ENCODE results near the gene RNASEH2B. TPM values are rescaled to one million over a fixed set of nuclear protein-coding genes. Genes with fewer than 3 reads are reported as not detected.

RNASEH2B gene
- polyA plus RNA-seq, 1 donor, result 64.7 TPM

DNA sequence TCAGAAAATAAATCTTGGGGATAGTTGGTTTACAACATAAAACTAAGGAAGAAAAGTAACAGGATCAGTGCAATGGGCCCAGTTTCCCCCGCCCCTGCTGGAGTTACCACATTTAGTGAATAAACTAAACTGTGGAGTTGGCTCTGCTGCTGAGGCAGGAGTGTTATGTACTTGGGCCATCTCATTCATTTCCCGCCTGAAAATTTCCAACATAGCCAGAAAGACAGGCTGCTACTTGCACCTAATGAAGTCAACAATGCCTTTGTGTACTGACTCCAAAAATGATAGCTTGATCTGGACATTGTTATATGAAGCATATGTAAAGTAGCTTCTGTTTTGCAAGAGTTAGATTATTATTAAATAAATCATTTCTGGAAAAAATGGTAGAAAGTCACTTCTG lies 7.9 kb upstream of the RNASEH2B start:
- DNase-seq, result no peak

DNA sequence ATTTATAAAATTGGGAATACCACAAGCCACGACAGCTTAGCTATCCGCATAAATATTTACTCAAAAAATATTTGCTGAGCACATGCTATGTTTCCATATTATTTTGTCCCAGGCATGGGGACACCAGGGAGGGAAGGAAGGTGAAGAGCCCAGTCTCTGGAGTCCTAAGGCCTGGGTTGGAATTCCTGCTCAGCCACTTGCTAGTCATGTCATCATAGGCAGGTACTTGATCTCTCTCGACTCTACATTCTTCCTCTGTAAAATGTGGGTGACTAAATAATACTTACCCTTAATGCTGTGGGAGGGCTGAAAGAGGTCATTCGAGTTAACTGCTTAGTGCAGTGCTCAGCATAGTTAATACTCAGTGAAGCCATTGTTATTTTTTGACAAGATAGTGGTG lies 4.3 kb upstream of the RNASEH2B start:
- DNase-seq, result no peak

DNA sequence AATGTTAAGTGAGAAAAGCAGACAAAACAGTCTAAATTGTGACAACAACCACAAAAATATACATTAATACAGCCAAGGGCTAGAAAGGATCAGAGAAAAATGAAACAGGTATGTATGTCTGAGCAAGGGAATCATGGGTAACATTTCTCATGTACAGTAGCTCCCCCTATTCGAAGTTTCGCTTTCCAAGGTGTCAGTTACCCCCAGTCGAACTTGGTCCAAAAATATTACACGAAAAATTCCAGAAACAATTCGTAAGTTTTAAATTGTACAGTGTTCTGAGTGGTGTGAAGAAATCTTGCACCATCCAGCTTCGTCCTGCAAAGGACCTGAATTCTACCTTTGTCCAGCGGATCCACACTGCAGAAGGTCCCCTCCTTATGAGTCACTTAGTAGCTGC lies 1.8 kb upstream of the RNASEH2B start:
- no peak for DNase-seq

DNA sequence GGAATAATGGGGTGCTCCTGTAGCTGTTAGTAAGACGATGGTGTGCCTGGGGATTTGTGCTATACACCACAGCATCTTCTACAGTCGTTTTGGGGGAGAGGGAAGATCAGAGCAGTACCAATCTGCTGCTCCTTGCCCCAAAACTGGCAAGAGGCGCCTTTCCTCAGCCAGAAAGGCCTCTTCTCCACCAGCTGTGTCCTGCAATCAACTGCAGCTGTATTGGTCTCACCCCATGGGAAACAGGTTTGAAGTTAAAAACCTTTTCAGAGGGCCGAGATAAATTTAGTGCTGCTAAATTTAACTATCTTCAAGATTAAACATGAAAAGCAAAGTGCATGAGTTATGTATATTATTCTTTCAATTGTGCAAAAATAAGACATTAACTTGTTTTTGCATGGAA lies 1.2 kb upstream of the RNASEH2B start:
- DNase-seq, result no peak

DNA sequence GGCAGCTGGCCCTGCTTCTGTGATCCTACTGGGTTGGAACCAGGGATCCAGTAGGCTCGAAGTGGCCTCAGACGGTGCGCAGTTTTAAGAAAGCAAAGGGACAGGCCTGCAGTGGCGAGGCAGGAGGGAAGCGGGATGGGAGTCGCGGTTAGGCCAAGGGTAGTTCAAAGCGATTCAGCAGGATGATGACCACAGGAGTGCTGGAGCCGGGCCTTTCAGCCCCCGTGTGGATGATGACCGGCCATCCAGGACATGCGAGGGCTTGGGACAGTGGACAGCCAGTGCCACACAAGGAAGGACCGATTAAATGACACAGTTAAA lies 854 bp downstream of the RNASEH2B start:
- DNase-seq, result no peak

DNA sequence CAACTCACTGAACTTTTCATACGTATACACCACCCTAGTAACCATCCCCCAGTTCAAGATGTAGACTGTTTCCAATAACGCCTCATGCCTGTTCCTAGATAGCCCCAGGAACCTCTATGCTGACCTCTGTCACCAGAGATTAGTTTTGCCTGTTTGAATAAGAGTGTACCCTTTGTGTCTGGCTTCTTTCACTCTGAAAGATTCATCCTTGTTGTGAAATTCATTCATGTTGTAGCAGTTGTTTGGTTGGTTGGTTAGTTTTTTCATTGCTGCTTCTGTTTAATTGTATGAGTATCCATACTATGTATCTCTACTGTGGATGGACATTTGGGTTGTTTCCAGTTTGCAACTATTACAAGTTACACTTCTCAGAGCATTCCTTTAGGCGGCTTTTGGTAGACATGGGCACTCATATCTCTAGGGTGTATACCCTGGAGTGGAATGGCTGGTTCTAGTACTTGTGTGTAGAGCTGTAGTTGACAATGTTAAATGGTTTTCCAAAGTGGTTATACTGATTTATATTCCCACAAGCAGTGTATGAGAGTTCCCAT lies 1.6 kb downstream of the RNASEH2B start:
- no peak for DNase-seq

DNA sequence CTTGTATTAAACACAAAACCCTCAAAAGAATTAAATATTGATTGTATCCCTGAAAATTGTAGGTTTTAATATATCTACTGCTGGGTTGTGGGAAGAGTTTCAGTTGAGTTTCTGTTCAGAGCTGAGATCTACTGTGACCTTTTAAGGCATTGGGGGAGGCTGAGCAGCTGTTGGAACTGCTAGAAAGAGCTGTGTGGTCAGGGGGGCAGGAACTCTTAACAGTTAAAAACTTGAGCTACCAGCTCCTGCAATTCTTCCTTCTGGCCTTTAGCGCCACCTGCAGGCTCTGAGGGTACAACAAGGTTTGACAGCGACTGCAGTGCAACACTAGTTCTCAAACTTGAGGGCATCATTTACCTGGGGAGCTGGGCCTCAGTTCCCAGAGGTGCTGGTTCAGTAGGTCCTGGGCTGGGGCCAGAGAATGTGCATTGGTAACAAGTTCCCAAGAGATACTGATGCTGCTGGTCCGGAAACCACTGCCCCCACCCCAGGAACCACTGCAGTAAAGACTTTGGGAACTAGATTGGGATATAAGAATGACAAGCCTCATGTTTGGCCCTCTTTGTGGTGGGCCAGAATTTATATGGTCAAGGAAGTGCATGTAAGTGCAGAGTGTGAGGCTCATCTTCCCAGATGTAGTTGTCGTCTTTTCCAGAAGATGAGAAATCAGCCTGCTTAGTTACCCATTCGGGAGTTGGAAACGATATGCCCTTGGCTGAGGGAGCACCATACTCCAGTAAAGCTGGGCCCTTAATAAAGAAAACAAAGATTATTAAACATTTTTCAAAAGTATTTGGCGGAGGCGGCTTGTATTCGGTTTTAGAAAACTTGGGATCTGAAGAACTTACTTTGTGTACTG lies 2.6 kb downstream of the RNASEH2B start:
- peak; percentile 90 for DNase-seq

DNA sequence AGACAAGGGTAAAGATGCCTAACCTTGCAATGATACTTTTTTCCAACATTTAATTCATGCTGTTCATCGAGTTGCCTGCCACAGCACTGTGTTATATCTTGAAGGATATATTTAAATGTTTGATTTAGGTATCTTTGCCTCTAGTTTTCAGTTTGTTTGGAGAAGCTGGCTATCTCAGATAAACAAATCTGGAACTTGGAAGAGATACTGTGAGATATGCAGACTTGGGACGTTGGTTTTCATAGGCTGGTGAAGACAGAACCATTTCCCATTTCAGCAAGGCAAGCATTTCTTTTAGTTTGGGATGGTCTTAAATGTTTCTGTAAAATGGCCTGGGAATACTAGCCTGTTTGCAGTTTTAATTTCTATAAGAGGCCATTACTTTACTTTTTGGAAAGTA lies 3.3 kb downstream of the RNASEH2B start:
- no peak for DNase-seq

DNA sequence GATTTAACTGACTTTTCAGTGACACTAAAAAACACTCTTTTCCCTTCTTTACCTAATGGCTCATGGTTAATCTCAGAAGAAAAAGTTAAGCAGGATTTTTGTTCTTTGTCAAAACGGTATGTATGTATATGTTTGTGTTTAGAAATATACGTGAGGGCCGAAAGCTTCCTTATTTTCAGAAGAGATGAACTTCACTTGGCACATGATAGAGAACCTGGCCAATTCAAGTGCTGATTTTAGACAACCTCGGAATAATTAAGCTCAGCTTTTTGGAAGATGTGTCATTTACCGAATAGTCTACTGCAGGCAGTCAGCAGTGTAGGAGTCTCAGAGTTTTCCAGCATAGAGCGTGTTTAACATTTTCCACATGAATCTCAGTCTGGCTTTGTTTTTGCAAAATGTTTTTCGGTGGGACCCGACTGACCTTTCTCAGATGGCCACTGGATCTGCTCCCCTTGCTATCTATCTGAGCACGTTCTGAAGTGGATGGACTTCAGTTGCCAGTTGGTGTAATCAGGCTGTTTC lies 4.6 kb downstream of the RNASEH2B start:
- DNase-seq, result no peak

DNA sequence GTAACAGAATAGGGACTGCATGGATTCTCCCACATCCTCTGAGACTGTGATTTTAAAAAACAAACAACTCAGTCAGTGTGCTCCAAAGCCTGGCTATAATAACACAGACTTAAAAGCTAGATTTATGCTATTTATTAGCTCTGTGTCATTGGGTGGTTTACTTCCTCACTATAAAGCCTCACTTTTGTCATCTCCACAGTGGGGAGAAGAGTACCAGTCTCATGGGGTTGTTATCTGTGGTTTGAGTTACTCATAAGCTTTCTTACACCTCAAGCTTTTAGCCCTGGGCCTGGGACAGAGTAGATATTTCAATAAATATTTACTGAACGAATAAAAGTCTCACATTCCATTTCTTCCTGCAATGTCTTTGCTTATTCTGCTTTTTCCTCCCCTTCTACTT lies 5.3 kb downstream of the RNASEH2B start:
- DNase-seq, result no peak

DNA sequence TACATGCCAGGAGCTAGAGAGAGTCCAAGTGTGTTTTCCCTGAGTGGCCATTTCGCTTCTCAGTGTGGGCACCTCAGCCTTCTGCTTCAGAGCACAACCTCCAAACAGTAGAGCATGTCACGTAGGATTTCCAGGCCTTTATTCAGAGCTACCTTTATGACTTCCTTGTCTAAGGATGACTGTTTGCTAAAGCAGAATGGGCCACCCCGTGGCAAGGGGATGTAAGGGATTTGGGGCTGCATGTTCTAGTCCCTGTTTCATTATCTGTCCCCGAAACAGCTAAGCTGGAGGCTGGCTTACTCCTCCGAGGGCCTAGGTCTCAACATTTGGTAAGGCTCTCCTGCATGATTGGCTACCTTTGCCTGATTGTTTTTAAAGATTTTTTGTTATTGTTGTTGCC lies 6.0 kb downstream of the RNASEH2B start:
- DNase-seq, result no peak

DNA sequence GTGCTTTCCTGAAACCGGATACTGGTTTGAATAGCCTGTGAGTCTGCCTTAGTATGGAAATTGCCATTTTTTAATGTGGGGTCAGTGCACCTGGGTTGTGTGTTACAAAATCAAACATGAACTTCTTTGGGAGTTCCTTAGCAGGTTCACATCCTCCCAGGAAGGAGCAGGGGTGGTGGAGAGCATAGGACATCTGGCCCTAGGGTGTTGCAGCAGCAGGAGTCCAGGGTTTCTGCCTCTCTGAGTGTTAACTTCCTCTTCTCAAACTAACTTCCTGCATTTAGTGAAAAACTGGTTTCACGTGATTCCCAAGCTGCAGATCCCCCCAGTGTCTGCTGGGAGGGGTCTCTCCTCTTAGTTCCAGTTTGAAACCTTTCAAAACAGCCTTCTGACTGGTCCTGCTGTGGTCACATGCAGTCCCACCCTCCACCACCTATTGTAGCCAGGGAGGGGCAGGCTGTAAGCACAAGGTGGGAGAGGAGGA lies 7.2 kb downstream of the RNASEH2B start:
- DNase-seq, result no peak

DNA sequence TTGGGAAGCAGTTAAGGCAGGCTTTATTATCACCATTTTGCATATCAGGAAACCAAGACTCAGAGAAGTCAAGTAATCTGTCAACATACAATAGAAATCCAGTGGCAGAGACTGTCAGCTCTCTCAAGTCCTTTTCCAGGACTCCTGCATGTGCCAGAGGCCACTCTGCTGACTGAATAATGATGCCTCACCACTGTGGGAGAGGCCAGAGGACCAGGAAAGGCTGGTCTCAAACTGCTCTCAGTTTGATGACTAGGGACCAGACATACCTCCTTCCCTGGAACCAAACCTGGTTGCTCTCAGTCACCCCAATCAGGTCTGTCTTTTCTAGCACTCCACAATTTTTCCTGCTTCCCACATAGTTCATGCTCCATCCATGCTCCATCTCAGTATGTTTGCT lies 8.0 kb downstream of the RNASEH2B start:
- DNase-seq, result no peak

DNA sequence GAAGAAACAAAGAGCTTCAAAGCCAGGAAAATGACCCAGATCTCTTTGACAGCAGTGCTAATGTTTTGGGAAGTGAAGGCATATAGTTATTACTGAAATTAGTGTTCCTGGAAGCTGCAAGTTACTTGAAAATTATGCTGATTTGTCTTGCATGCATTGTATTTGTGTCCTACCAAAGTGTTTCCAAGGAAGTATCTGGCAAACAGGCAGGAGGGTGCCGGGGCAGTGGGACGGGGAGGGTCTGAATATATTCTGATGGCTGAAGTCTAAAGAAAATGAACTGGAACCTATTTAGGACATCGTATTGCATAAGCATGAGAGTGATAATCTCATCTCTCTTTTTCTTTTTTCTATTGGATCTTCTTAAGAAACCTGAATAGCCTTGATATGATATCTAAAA lies 9.0 kb downstream of the RNASEH2B start:
- no peak for DNase-seq

DNA sequence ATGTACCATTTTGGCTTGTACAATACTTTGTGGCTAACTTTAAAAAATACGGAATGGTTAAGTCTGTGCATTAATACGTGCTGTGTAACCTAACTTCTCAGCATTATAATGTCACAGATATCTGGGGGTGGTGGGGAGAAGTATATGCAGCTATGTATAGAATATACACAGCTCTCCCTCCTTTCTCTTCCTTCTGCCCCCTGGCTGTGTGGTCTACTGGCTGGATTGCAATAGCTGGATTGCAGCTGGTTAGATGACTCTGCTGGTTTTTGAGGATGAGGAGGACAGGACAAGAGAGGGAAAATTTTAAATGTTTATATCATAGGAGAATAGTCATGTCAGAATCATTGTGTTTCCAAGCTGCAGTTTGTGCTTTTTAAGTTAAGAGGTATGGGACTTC lies 9.7 kb downstream of the RNASEH2B start:
- DNase-seq, result no peak

DNA sequence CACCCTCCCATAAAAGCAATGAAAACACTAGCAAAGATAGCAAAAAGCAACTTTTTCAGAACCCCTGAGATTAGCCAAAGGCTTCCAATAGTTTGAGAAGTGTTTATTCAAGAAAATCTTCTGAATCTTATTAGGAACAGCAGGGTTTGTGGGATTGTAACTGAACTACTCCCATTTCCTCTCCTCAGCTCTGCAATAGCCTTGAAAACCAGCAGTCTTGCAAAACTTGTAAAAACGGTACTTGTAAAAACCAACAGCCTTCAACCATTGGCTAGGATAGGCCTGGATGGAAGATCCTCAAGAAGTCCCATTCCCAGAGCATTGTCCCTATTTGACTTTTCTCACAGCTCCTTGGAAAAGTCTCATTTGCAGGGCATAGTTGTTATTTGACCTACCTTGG lies 12.1 kb downstream of the RNASEH2B start:
- no peak for DNase-seq

DNA sequence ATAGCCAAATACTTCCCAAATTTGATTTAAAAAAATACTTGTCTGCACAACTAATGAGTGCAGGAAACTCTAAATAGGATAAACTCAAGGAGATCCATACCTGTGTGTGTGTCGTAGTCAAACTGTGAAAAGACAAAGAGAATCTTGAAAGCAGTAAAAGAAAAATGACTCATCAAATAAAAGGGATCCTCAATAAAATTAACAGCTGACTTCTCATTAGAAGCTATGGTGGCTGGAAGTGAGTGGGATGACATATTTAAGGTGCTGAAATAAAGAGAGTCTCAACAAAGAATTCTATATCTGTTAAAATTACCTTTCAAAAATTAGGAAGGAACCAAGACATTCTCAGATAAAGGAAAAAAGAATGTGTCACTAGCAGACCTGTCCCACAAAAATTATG lies 13.7 kb downstream of the RNASEH2B start:
- DNase-seq, result no peak

DNA sequence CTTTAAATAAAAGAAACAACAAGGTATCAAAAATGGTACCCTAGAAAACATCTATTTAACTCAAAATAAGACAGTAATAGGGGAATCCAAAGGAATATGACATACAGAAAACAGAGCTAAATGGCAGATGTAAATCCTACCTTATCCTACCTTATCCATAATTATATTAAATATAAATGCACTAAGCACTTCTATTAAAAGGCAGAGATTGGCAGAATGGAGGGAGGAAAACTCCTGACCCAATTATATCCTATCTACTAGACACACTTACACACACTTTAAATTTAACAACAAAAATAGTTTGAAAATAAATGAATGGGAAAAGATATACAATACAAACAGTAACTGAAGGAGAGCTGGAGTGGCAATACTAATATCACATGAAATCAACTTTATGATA lies 14.4 kb downstream of the RNASEH2B start:
- no peak for DNase-seq

DNA sequence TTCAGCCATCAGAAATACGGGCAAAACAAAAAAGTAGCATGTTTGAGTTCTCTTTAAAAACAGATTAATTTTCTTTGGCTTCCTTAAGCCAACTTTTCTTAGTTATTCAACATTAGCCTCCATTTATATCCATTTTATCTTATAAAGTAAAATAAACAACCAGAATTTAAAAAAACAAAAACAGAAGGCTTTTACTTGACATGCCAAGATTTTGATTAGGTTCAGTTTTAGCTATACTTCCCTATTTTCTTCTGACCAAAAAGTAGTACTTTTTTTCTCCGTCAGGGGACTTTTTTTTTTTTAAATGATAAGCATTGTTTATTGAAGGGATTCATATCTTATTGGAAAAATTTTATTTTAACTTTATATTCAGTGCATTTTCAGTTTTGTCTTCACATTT lies 18.1 kb downstream of the RNASEH2B start:
- no peak for DNase-seq

DNA sequence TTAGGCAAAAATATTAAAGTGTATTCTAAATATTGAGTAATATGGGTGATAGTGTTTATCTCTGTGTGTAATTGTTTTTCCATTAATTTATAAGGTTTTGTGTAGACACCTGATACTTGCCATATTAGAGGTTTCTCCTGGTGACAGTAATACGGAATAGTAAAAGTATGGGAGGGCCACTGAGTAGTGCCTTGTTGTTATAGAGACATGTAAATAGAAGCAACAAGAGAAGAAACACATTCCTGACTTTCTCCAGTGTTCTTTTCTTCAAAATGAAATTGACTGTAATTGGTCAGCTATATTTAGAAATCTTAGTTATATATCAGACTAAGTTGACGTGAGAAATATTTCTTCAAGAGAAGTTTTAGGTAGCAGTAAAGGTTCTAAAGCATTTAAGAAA lies 18.5 kb downstream of the RNASEH2B start:
- no peak for DNase-seq

DNA sequence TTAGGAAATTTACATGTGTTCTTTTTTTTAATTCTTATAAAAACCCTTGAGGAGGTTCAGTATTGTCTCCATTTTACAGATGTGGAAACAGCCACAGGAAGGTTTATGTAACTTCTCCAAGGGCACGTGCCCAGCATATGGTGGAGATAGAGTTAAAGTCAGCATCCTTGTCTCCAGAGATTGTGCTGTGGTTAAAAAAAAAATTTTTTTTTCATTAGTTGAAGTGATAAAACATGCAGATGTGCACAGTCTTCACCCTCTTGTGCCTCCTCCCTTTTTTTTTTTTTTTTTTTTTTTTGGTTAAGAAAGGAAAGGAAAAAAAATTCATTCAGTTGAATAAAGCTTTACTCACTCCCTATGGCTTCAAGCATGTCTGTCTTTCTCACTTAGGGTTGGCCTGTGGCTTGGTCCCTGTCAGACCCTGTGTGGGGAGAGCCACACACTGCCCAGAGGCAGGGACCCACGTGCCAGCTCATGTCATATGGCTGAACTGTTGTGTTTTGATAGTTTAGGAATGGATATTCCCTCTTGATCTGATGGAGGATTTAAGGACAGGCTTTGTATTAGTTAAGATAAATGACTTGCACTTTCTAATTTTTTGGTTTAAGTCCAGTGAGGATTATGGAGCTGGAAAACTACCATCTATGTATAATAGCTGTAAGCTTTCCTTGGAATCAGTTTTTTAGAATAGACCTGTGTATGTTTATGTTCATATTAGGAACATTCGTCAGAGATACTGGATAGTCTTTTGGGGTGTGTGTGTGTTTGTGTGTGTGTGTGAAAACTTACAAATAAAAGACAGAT lies 19.3 kb downstream of the RNASEH2B start:
- no peak for DNase-seq

DNA sequence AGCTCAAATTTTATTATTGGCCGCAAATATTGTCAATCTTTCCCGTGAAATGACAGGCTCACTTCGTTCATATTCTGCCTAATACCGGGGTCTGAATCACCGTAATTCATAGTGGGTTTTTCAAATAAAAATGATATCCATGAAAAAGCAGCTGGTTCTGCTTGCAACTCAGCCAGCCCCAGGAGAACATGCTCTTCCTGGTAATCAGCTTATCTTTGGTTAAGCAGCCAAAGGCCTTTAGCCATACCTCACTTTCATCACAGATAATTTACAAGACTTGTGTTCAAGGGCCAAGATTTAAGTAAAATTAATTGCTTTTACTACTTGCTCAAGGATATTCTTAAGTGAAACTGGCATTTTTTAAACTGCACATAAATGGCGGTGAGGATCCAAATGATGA lies 22.5 kb downstream of the RNASEH2B start:
- no peak for DNase-seq

All from left kidney (tissue), 2 donors.